Measurements from ENCODE around the gene NKAIN1. TPM values are rescaled to one million over a fixed set of nuclear protein-coding genes. Genes with fewer than 3 reads are reported as not detected.
"Not testable (repeated sequence)": the region's sequence is repeated elsewhere in the genome, so short reads cannot be mapped to it uniquely, and the experiment has no call there.

The NKAIN1 gene
- total RNA-seq, 1 experiment from 2014 or later: 2.9 TPM

DNA sequence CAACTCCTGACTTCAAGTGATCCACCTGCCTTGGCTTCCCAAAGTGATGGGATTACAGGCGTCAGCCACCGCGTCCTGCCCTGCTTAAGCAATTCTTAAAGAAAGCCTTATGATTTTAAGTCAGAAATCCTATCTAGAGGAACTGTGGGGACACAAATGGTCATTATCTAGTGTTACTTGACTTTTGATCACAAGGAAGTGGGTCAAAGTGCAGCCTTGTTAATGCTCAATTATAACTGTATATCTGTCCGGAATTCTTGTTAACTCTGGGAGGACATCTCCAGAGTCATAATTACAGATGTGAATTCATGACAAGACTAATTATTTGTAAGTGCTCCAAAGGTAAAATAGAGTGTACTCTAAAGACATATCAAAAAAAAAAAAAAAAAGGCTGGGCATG lies 97.3 kb downstream of the NKAIN1 start:
- in situ Hi-C loops (cut with HindIII; ENCODE audit: low pct_unique_long_range_greater_than_20kb, low sequenced_read_pairs): no loop called here
- no peak for DNase-seq (ENCODE audit: low read depth, low spot score)

GRCh38 chr1:31140299-31140698 lies 99.4 kb downstream of the NKAIN1 start:
- in situ Hi-C loops (cut with HindIII; ENCODE audit: low pct_unique_long_range_greater_than_20kb, low sequenced_read_pairs): no loop called here
- no peak for DNase-seq (ENCODE audit: low read depth, low spot score)

GRCh38 chr1:31138797-31139521 lies 100.7 kb downstream of the NKAIN1 start:
- in situ Hi-C loops (cut with HindIII; ENCODE audit: low pct_unique_long_range_greater_than_20kb, low sequenced_read_pairs): not testable (repeated sequence)

DNA sequence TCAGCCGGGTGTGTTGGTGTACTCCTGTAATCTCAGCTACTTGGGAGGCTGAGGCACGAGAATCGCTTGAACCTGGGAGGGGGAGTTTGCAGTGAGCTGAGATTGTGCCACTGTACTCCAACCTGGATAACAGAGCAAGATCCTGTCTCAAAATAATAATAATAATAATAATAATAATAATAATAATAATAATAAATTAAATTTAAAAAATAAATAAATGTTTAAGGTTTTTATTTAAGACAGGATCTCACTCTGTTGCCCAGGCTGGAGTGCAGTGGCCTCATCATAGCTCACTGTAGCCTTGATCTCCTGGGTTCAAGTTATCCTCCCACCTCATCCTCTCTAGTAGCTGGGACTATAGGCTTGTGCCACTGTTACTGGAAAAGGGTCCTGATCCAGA lies 101.8 kb downstream of the NKAIN1 start:
- in situ Hi-C loops (cut with HindIII; ENCODE audit: low pct_unique_long_range_greater_than_20kb, low sequenced_read_pairs); DNase-seq (ENCODE audit: low read depth, low spot score): not testable (repeated sequence)

More at GRCh38 chr1:31138797-31139521, 100.7 kb downstream of the NKAIN1 start:
- not testable (repeated sequence) for DNase-seq (ENCODE audit: low read depth, low spot score)

GRCh38 chr1:31135973-31136600 lies 103.6 kb downstream of the NKAIN1 start:
- no peak for DNase-seq (ENCODE audit: low read depth, low spot score)
- in situ Hi-C loops (cut with HindIII; ENCODE audit: low pct_unique_long_range_greater_than_20kb, low sequenced_read_pairs): no loop called here

DNA sequence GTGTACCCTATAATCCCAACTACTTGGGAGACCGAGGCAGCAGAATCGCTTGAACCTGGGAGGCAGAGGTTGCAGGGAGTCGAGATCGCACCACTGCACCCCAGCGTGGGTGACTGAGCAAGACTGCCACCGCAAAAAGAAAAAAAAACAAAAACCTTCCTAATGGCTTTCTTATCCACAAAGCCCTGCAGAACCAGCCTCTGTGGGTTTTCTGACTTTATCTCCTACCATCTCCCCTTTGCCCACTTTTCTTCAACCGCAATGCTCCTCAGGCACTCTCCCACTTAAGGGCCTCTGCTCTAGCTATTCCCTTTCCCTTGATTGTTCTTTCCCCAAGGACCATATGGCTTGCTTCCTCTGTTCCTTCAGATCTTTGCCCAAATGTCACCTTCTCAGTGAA lies 106.3 kb downstream of the NKAIN1 start:
- no peak for DNase-seq (ENCODE audit: low read depth, low spot score)
- in situ Hi-C loops (cut with HindIII; ENCODE audit: low pct_unique_long_range_greater_than_20kb, low sequenced_read_pairs): no loop called here

Other genes with a start within 250 kb of the NKAIN1 start
- gene PUM1, start 174.2 kb downstream of the NKAIN1 start, total RNA-seq (2014; rRNA removed; shearing (Covaris generic)): 29.5 and 32.4 TPM in 2 replicates
- 98.5 and 102 TPM in 2 replicates for gene SNRNP40, start 56.9 kb upstream of the NKAIN1 start, total RNA-seq (2014; rRNA removed; shearing (Covaris generic))
- 35.3 and 38.0 TPM in 2 replicates for gene ZCCHC17, start 57.1 kb upstream of the NKAIN1 start, total RNA-seq (2014; rRNA removed; shearing (Covaris generic))
- not detected in 2 replicates for gene FABP3, start 133.2 kb upstream of the NKAIN1 start, total RNA-seq (2014; rRNA removed; shearing (Covaris generic))
- 6.6 and 8.1 TPM in 2 replicates for gene SERINC2, start 173.3 kb upstream of the NKAIN1 start, total RNA-seq (2014; rRNA removed; shearing (Covaris generic))